Measurements from ENCODE around the gene SLC25A12.
A peak's percentile ranks its signal among the peaks of the same experiment; 100 is the strongest.
"Not testable (repeated sequence)": the region's sequence is repeated elsewhere in the genome, so short reads cannot be mapped to it uniquely, and the experiment has no call there.

SLC25A12 gene

GRCh38 chr2:171893824-171894611 is at the start of gene SLC25A12:
TSS of gene SLC25A12 (minus strand) at chr2:171894244. CDS start at chr2:171894214, 30 bp downstream.
- DNase-seq (ENCODE audit: low read depth) = peak; percentile 60

GRCh38 chr2:171941316-171941699 is 47.3 kb upstream of the SLC25A12 start:
- no peak for DNase-seq (ENCODE audit: low read depth)

- no peak for DNase-seq (ENCODE audit: low read depth)
Observed at GRCh38 chr2:171939743-171940071, 45.7 kb upstream of the SLC25A12 start.

GRCh38 chr2:171939058-171939742 is 45.2 kb upstream of the SLC25A12 start:
- no peak for DNase-seq (ENCODE audit: low read depth)

DNA sequence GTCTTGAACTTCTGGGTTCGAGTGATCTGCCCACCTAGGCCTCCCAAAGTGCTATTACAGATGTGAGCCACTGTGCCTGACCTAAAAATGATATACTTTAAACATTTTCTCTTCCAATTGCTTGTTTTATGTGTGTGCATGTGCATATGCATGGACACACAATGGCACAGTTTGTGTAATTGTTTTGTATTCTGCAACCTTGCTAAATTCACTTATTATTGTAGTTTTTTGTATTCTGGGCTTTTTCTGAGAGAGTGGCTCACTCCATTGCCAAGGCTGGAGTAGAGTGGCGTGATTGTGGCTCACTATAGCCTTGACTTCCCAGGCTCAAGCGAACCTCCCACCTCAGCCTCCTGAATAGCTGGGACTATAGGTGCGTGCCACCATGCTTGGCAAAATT is 36.3 kb upstream of the SLC25A12 start:
- no peak for DNase-seq (ENCODE audit: low read depth)

GRCh38 chr2:171924170-171924942 is 30.3 kb upstream of the SLC25A12 start:
- DNase-seq (ENCODE audit: low read depth) = no peak

GRCh38 chr2:171923206-171923605 is 29.2 kb upstream of the SLC25A12 start:
- no peak for DNase-seq (ENCODE audit: low read depth)

DNA sequence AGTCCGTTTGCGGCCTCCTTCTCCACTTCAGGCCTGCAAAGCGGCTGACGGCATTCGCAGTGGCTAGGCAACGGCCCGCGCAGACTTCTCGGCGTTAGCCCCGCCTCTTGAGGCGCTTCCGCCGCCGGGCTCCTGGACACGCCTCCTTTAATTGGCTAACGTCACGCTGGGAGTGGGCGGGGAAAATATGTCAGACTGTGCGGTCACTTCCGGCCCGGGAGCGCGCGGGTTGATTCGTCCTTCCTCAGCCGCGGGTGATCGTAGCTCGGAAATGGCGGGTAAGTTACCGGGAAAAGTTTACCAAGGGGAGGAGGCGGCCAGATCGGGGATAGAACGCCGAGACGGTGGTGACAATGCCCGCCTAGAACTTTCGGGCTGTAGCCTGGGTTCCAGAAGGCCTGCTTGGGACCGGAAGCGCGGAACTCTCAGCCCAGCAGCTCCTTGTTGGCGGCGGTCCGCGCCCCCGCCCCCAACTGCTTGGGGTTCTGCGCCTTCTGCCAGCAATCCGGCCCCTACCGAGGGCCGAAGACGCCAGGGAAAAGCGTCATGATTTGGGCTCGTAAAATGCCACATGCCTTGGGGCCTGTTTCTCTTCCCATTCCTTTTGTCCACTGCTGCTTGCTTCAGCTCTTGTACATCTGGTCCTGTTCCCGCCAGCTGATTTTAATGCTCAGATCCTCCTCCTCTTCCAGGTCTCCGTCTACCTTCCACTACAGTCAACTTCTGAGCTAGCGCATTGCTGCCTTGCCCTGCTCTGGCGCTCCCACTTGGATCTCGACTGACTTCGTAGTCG is 28.4 kb upstream of the SLC25A12 start, which contains the start of gene HAT1:
TSS of gene HAT1 (plus strand) at position 232 of the 793 bp plus-strand sequence. CDS start at position 272, 40 bp downstream.
- DNase-seq (ENCODE audit: low read depth) = peak; percentile 94

DNA sequence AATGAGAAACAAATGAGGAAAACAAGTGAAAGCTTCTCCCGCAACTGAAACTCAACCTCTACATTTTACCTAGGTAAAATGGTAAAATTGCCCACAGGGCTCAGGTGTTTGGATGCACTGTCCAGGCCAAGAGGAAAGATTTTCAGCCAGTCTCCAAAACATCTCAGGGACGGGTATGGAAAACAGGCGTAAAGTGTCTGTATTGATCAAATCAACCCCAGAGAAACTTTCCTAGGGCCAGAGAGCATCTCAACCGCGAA is 27.9 kb upstream of the SLC25A12 start:
- DNase-seq (ENCODE audit: low read depth) = no peak

GRCh38 chr2:171919453-171919852 is 25.4 kb upstream of the SLC25A12 start:
- DNase-seq (ENCODE audit: low read depth) = no peak

GRCh38 chr2:171913517-171913916 is 19.5 kb upstream of the SLC25A12 start:
- no peak for DNase-seq (ENCODE audit: low read depth)

DNA sequence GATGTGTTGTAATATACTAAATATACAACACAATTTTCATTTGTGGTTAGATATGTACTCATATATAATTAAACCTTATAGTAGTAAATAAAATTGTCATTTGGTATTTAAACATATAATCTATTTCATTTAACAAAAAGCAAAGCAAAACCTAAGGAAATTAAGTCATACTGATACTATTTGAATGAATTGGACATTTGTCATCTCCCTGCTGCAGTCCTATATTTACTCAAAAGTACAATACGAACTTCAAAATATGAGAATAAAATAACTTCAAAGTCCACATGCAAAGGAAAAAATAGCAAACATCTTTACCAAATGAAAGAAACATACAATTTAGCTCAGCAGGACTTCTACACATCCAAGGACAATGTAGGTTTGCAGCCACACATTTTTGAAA is 16.4 kb upstream of the SLC25A12 start:
- DNase-seq (ENCODE audit: low read depth) = no peak

- no peak for DNase-seq (ENCODE audit: low read depth)
Observed at GRCh38 chr2:171909266-171909665, 15.2 kb upstream of the SLC25A12 start.

GRCh38 chr2:171908235-171908634 is 14.2 kb upstream of the SLC25A12 start:
- DNase-seq (ENCODE audit: low read depth) = no peak

- no peak for DNase-seq (ENCODE audit: low read depth)
Observed at GRCh38 chr2:171902840-171903420, 8.9 kb upstream of the SLC25A12 start.

DNA sequence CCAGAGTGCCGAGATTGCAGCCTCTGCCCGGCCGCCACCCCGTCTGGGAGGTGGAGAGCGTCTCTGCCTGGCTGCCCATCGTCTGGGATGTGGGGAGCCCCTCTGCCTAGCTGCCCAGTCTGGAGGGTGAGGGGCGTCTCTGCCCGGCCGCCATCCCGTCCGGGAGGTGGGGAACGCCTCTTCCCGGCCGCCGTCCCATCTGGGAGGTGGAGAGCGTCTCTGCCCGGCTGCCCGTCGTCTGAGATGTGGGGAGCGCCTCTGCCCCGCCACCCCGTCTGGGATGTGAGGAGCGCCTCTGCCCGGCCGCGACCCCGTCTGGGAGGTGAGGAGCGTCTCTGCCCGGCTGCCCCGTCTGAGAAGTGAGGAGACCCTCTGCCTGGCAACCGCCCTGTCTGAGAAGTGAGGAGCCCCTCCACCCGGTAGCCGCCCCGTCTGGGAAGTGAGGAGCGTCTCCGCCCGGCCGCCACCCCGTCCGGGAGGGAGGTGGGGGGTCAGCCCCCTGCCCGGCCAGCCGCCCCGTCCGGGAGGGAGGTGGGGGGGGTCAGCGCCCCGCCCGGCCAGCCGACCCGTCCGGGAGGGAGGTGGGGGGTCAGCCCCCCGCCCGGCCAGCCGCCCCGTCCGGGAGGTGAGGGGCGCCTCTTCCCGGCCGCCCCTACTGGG is 5.7 kb upstream of the SLC25A12 start:
- not testable (repeated sequence) for DNase-seq (ENCODE audit: low read depth)

DNA sequence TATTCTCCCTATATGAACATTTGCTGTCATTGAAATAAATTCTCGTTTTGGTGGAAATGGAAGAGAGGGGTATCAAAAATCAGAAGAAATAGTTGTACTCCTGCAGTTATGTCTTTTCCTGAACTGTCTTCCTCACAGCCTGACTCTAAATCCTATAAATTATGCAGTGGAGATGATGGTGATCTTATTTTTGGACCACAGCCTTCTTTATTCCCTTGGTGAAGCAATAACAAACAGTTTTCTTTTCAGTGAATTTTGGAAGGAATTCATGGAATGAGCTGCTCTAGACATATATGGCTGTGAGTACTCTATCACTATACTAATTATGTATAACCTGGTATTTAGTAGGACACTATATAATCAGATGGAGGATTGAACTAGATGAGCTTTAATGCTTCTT is 1.7 kb upstream of the SLC25A12 start:
- DNase-seq (ENCODE audit: low read depth) = no peak

GRCh38 chr2:171894612-171894947 is 536 bp upstream of the SLC25A12 start:
- DNase-seq (ENCODE audit: low read depth) = no peak

GRCh38 chr2:171893196-171893823 is 734 bp downstream of the SLC25A12 start:
- no peak for DNase-seq (ENCODE audit: low read depth)

DNA sequence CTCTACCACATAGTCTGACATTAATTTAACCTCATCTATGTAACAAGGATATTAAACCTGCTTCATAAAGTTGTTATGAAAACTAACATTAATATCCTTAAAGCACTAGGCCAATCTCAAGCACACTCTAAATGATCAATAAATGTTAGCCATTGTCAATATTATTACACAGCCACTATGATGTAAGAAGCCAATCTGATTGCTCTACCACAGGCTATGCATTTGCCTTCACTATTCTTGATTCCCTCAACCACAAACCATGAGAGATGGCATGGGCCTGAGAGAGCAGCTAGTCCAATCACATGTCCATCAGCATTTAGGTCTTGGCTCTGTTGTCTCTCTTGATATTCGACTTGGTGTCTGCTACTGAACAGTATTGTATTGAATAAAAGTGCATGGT is 4.2 kb downstream of the SLC25A12 start:
- no peak for DNase-seq (ENCODE audit: low read depth)

- DNase-seq (ENCODE audit: low read depth) = no peak
Observed at GRCh38 chr2:171889333-171889732, 4.7 kb downstream of the SLC25A12 start.

Measured in activated T-helper 1 cell treated with Interleukin-2 at 50 U/mL for 16 hours (primary cell).